ENCODE data around the gene FGD6. TPM values are rescaled to one million over a fixed set of nuclear protein-coding genes. Genes with fewer than 3 reads are reported as not detected.

The FGD6 gene
- total RNA-seq: 17.5 to 18.2 TPM (median 18.0 TPM) in 3 replicates

DNA sequence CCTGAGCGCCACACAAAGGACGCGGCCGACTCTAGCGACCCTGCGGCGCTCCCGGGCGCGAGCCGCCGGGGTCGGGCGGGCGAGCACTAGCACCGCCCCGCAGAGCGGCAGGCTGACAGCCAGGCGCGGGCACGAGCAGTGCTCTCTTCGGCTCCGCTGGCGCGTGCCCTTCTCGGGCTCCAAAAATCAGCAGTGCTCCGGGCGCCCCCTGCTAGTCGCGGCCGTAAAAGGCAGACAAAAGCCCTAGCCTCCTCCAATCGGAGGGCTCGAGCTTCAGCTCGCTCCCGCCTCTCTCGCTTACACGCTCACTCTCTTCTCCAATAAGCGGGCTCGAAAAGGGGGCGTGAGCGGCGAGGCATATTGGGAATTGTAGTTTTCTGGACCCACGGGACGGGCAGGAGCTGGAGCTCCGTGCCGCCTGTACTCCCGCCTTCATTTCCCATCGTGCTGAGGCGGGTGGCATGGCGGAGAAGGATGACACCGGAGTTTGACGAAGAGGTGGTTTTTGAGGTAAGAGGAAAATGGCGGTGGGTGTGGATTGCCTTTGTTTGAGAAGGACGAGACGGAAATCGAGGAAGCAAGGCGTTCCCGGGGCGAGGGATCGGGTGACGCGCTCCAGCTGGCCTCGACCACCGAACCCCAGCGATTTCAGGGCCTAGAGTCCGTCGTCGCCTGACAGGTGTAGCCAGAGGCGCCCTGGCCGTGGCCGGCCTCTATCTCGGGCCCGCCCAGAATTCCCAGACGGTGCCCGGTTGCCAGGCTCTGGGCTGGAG, at the start of gene FGD6, which contains the start of gene VEZT:
TSS of gene FGD6 (minus strand) at position 91 of the 773 bp plus-strand sequence. CDS start 227 bp downstream, outside the sequence.
TSS of gene VEZT (plus strand) at position 431 of the 773 bp plus-strand sequence. CDS start at position 475, 44 bp downstream.
- H3K27ac Mint-ChIP-seq: peak within 1 kb of the TSS; percentile 98
- H3K4me1 Mint-ChIP-seq: peaks cover 48% of the 10 kb centered on the region
- H3K36me3 Mint-ChIP-seq: peaks cover 3% of the 10 kb centered on the region
- peak within 1 kb of the TSS; percentile 91 for H3K4me3 Mint-ChIP-seq
- TF ChIP-seq, protein P1, sequence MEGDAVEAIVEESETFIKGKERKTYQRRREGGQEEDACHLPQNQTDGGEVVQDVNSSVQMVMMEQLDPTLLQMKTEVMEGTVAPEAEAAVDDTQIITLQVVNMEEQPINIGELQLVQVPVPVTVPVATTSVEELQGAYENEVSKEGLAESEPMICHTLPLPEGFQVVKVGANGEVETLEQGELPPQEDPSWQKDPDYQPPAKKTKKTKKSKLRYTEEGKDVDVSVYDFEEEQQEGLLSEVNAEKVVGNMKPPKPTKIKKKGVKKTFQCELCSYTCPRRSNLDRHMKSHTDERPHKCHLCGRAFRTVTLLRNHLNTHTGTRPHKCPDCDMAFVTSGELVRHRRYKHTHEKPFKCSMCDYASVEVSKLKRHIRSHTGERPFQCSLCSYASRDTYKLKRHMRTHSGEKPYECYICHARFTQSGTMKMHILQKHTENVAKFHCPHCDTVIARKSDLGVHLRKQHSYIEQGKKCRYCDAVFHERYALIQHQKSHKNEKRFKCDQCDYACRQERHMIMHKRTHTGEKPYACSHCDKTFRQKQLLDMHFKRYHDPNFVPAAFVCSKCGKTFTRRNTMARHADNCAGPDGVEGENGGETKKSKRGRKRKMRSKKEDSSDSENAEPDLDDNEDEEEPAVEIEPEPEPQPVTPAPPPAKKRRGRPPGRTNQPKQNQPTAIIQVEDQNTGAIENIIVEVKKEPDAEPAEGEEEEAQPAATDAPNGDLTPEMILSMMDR (IDR thresholded peaks at IDR 0.05; ENCODE audit: unreplicated experiment): peak; percentile 30
- H3K27me3 Mint-ChIP-seq (ENCODE audit: low read depth): no peaks in the 10 kb centered on the region
- no peaks in the 10 kb centered on the region for H3K9me3 Mint-ChIP-seq
- DNase-seq (ENCODE audit: low spot score in 2 of 2, unreplicated experiment in 2 of 2): peak; percentile 93 to 96

DNA sequence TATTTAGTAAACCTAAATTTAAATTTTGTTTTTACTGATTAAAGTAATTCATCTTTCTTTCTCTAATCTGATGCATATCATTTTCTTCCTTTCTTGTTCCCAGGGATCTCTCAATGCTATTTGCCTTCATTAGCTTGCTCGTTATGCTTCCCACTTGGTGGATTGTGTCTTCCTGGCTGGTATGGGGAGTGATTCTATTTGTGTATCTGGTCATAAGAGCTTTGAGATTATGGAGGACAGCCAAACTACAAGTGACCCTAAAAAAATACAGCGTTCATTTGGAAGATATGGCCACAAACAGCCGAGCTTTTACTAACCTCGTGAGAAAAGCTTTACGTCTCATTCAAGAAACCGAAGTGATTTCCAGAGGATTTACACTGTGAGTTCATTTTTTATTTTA, 49.0 kb upstream of the FGD6 start:
- no peaks in the 10 kb centered on the region for H3K27me3 Mint-ChIP-seq (ENCODE audit: low read depth)
- TF ChIP-seq, protein P1 (IDR thresholded peaks at IDR 0.05; ENCODE audit: unreplicated experiment): no peak
- no peak overlapping the region for H3K27ac Mint-ChIP-seq
- H3K36me3 Mint-ChIP-seq: peaks cover 16% of the 10 kb centered on the region
- H3K4me3 Mint-ChIP-seq: no peak overlapping the region
- no peak for DNase-seq (ENCODE audit: low spot score in 2 of 2, unreplicated experiment in 2 of 2)
- no peaks in the 10 kb centered on the region for H3K9me3 Mint-ChIP-seq
- no peaks in the 10 kb centered on the region for H3K4me1 Mint-ChIP-seq

DNA sequence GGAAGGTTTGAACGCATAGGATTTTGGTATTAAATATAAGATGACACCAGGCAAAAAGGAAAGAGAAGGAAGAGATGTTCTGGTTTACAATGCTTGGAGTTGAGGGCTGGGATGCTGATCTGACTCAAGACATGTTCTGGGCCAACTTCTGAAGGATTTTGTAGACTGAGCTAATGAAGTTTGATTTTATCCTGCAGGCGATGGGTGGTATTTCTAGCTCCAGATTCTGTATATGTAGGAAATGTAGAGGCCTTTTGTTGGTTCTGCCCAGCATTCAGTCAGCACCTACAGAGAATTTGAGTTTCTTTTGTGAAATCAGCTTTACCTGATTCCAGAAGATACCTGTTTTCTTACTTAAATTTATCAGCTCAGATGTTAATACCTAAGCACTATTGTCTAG, 48.5 kb upstream of the FGD6 start:
- Mint-ChIP-seq H3K4me1 (no peaks in the 10 kb centered on the region), H3K36me3 (peaks cover 16% of the 10 kb centered on the region), H3K4me3 (no peak overlapping the region), H3K27ac (no peak overlapping the region), H3K27me3 (ENCODE audit: low read depth) (no peaks in the 10 kb centered on the region), H3K9me3 (no peaks in the 10 kb centered on the region)
- DNase-seq (ENCODE audit: low spot score in 2 of 2, unreplicated experiment in 2 of 2): no peak
- TF ChIP-seq, protein P1 (IDR thresholded peaks at IDR 0.05; ENCODE audit: unreplicated experiment): peak; percentile 52

DNA sequence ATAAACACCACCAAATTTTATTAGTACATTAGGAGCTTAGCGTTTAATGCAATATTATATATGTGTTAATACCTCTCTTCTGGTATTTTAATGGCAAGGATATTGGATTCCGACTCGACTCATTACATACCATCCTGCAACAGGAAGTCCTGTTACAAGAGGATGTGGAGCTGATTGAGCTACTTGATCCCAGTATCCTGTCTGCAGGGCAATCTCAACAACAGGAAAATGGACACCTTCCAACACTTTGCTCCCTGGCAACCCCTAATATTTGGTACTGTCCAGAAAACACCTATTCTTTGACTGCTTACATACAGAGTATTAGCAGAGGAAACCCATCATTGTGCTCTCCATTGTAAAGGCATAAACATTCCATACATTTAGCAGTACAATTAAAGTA, 45.5 kb upstream of the FGD6 start:
- H3K4me3 Mint-ChIP-seq: no peak overlapping the region
- DNase-seq (ENCODE audit: low spot score in 2 of 2, unreplicated experiment in 2 of 2): no peak
- no peaks in the 10 kb centered on the region for H3K4me1 Mint-ChIP-seq
- peaks cover 17% of the 10 kb centered on the region for H3K36me3 Mint-ChIP-seq
- no peaks in the 10 kb centered on the region for H3K9me3 Mint-ChIP-seq
- H3K27ac Mint-ChIP-seq: peak overlapping the region; percentile 21
- H3K27me3 Mint-ChIP-seq (ENCODE audit: low read depth): no peaks in the 10 kb centered on the region
- TF ChIP-seq, protein P1 (IDR thresholded peaks at IDR 0.05; ENCODE audit: unreplicated experiment): no peak

DNA sequence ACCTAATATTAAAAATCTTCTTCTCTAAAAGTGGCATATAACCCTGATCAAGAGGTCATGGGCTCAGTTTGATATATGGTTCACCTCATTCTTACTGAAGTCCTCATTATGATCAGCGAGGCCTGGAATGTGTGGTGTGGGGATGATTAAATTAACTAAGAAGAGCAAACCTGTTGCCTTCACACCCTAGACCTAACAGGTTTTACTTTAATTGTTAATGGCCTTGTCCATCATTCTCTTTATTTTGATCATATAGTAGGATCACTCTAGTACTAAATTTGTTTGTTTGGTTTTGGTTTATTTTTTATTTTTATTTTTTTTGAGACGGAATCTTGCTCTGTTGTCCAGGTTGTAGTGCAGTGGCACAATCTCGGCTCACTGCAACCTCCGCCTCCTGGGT, 43.8 kb upstream of the FGD6 start:
- Mint-ChIP-seq H3K27ac (no peak overlapping the region), H3K27me3 (ENCODE audit: low read depth) (no peaks in the 10 kb centered on the region), H3K4me1 (no peaks in the 10 kb centered on the region), H3K36me3 (peaks cover 20% of the 10 kb centered on the region), H3K9me3 (no peaks in the 10 kb centered on the region), H3K4me3 (no peak overlapping the region)
- no peak for DNase-seq (ENCODE audit: low spot score in 2 of 2, unreplicated experiment in 2 of 2)
- TF ChIP-seq, protein P1 (IDR thresholded peaks at IDR 0.05; ENCODE audit: unreplicated experiment): no peak

Data from mesothelial cell of epicardium (in vitro differentiated cells).